Endothelial cell of umbilical vein (primary cell): ENCODE data around the gene AP5Z1. TPM values are rescaled to one million over a fixed set of nuclear protein-coding genes. Genes with fewer than 3 reads are reported as not detected.

Experiments
- BruUV-seq: library from RNA; stranded (reverse); fragments of 400-500 nt; replicated peaks from 2 replicates; lab custom pipeline; 2021; lab: Mats Ljungman, UMichigan
- CTCF ChIA-PET: fragments of 300-600, 350-600 bp; sonication (Branson Sonifier 250); formaldehyde crosslinking; loops from one replicate; lab custom pipeline; 2021; ENCODE audit warnings: antibody characterized with exemption, inconsistent platforms; lab: Charles Lee
- POLR2A ChIA-PET: fragments of 300-600, 350-600 bp; sonication (Branson Sonifier 250); formaldehyde crosslinking; loops from one replicate; lab custom pipeline; 2021; ENCODE audit warnings: antibody characterized with exemption, inconsistent platforms; lab: Charles Lee
- DNase-seq: peaks from one replicate; pipeline ENCODE4 v3.0.0-alpha.2; 2011; ENCODE audit warnings: low read depth, low spot score
- FAIRE-seq: peaks from 2 replicates; lab custom pipeline; 2011; peaks lifted over from hg19 to GRCh38; lab: Jason Lieb, UNC
- H2AFZ ChIP-seq: 2 replicates; pipeline ENCODE4 v1.6.0; 2012; ENCODE audit warnings: low read depth, low read length, control low read depth, inconsistent platforms
- H3K27ac ChIP-seq: 2 replicates; pipeline ENCODE4 v1.5.1; 2011; ENCODE audit warnings: low read depth, mild to moderate bottlenecking, control low read depth, low read length, moderate library complexity; ENCODE audit not compliant: insufficient read depth
- H3K27me3 ChIP-seq, 2 experiments: 2 replicates each; pipeline versions ENCODE4 v1.6.0 to v1.6.1; 2011; ENCODE audit warnings: low read length in 2 of 2, mixed read lengths in 1 of 2; ENCODE audit not compliant: control insufficient read depth in 2 of 2, insufficient read depth in 2 of 2
- H3K36me3 ChIP-seq, 2 experiments: 2 replicates in 1 of 2; 3 replicates in 1 of 2; pipeline ENCODE4 v1.5.1; 2011; ENCODE audit warnings: low read length in 2 of 2, mild to moderate bottlenecking in 1 of 2, moderate library complexity in 1 of 2; ENCODE audit not compliant: control insufficient read depth in 2 of 2, insufficient read depth in 2 of 2; ENCODE audit errors: extremely low read depth in 1 of 2
- H3K4me1 ChIP-seq: 3 replicates; pipeline ENCODE4 v1.5.1; 2011; ENCODE audit warnings: mild to moderate bottlenecking, low read length; ENCODE audit not compliant: control insufficient read depth, insufficient read depth; ENCODE audit errors: extremely low read depth
- H3K4me2 ChIP-seq: 2 replicates; pipeline ENCODE4 v1.6.1; 2011; ENCODE audit warnings: low read length, control low read depth, mixed read lengths; ENCODE audit not compliant: insufficient read depth
- H3K4me3 ChIP-seq, 3 experiments: fragments of 200-600 bp in 1 of 3; sonication (generic), shearing (Covaris generic) in 1 of 3; replicated peaks in 1 of 3; 2 replicates each; pipeline ENCODE4 v1.5.1; 2011 to 2016; ENCODE audit warnings: control low read depth in 3 of 3, low read length in 3 of 3, mild to moderate bottlenecking in 2 of 3, inconsistent platforms in 1 of 3, low read depth in 1 of 3, moderate library complexity in 1 of 3; ENCODE audit not compliant: insufficient read depth in 1 of 3
- H3K79me2 ChIP-seq: 2 replicates; pipeline ENCODE4 v1.6.0; 2012; ENCODE audit warnings: low read length, inconsistent platforms; ENCODE audit not compliant: control insufficient read depth, insufficient read depth
- H3K9ac ChIP-seq: replicated peaks from 2 replicates; pipeline ENCODE3; 2011; ENCODE audit warnings: low read length, control low read depth; ENCODE audit not compliant: insufficient read depth; ENCODE audit errors: extremely low read depth
- H3K9me1 ChIP-seq: replicated peaks from 3 replicates; pipeline ENCODE4 v1.6.0; 2011; ENCODE audit warnings: mild to moderate bottlenecking, low read length; ENCODE audit not compliant: control insufficient read depth, insufficient read depth; ENCODE audit errors: extremely low read depth
- H3K9me3 ChIP-seq: replicated peaks from 2 replicates; pipeline ENCODE4 v1.5.1; 2012; ENCODE audit warnings: low read length, inconsistent platforms; ENCODE audit not compliant: control insufficient read depth, insufficient read depth
- H4K20me1 ChIP-seq: replicated peaks from 2 replicates; pipeline ENCODE3; 2011; ENCODE audit warnings: mild to moderate bottlenecking, low read length; ENCODE audit not compliant: control insufficient read depth, insufficient read depth; ENCODE audit errors: extremely low read depth
- CTCF ChIP-seq, 2 donors: IDR thresholded peaks; 1 replicate in 1 of 2; 2 replicates in 1 of 2; pipeline ENCODE4 v1.5.1; 2011; ENCODE audit warnings: low read length in 2 of 2, mild to moderate bottlenecking in 2 of 2, moderate library complexity in 2 of 2, control low read depth in 1 of 2, inconsistent platforms in 1 of 2, low read depth in 1 of 2; ENCODE audit not compliant: insufficient read depth in 1 of 2; ENCODE audit errors: extremely low read depth in 1 of 2
- EZH2 ChIP-seq: IDR thresholded peaks from 2 replicates; pipeline ENCODE4 v1.6.1; 2012; ENCODE audit warnings: borderline replicate concordance, low read depth, mild to moderate bottlenecking, moderate library complexity, low read length, inconsistent platforms; ENCODE audit not compliant: severe bottlenecking
- FOS ChIP-seq: IDR thresholded peaks from 2 replicates; pipeline ENCODE4 v1.6.1; 2011; ENCODE audit warnings: mild to moderate bottlenecking, low read length, moderate library complexity, borderline replicate concordance; ENCODE audit not compliant: insufficient read depth
- GATA2 ChIP-seq: IDR thresholded peaks from 2 replicates; pipeline ENCODE4 v1.7.0; 2011; ENCODE audit warnings: low read depth, mild to moderate bottlenecking, moderate library complexity, mixed read lengths, low read length; ENCODE audit not compliant: insufficient read length, insufficient read depth
- JUN ChIP-seq: IDR thresholded peaks from 2 replicates; pipeline ENCODE4 v1.6.1; 2011; ENCODE audit warnings: borderline replicate concordance, low read depth; ENCODE audit not compliant: insufficient read length, insufficient read depth
- MYC ChIP-seq: IDR thresholded peaks from one replicate; pipeline ENCODE4 v1.6.1; 2011; ENCODE audit warnings: mild to moderate bottlenecking, low read depth, low read length
- POLR2A ChIP-seq: IDR thresholded peaks from 2 replicates; pipeline ENCODE4 v1.6.1; 2012; ENCODE audit warnings: low read depth, mild to moderate bottlenecking, control low read depth, low read length
- POLR2AphosphoS5 ChIP-seq: IDR thresholded peaks from 2 replicates; pipeline ENCODE4 v1.6.1; 2012; ENCODE audit warnings: low read depth, mild to moderate bottlenecking, control low read depth, low read length, moderate library complexity; ENCODE audit not compliant: insufficient read depth
- dilution Hi-C: fragments of 300-500 bp; cut with MboI; formaldehyde crosslinking; loops from one replicate; pipeline ENCODE4 v1.15.0; 2019; ENCODE audit warnings: low sequenced_read_pairs; ENCODE audit not compliant: extremely low pct_ligation_motif_present
- intact Hi-C: fragments of 100-400 bp; cut with micrococcal nuclease; formaldehyde crosslinking; loops from one replicate; pipeline ENCODE4 v1.10.0; 2022
- polyA plus RNA-seq, 4 experiments: library from polyadenylated mRNA; depleted of rRNA in 3 of 4; stranded (reverse) in 3 of 4; unstranded in 1 of 4; fragments of >200 nt; gene quantifications; 2 replicates each; pipeline versions ENCODE4 v1.2.1 to v1.2.3, GENCODE V29; 2011 to 2012; ENCODE audit warnings: missing spikeins in 1 of 4
- total RNA-seq: library from RNA; stranded (reverse); gene quantifications from 2 replicates; pipeline ENCODE4 v1.2.3, GENCODE V29; 2021
- TF ChIP-seq, protein P1 (sequence below): IDR thresholded peaks from 2 replicates; pipeline ENCODE4 v1.6.1; 2011; ENCODE audit not compliant: insufficient read depth, insufficient read length

AP5Z1 gene
- total and polyA plus RNA-seq, 2 donors (not counting 3 experiments of a cell fraction or from before 2014, with no cell fraction given), result 53.7 to 58.9 TPM

- CTCF ChIA-PET, result interaction anchor here (2.2 to 9.9 kb wide), 3 partner anchors 15 to 286 kb away, joined by 7 to 104 read pairs (median 11); no protein-coding TSS in a partner anchor
- POLR2A ChIA-PET, result no interaction called here
- Histone ChIP-seq H3K4me3 (no peak overlapping the region), H3K27ac (no peak overlapping the region), H3K36me3 (no peaks in the 10 kb centered on the region), H3K4me2 (no peak overlapping the region), H3K79me2 (no peaks in the 10 kb centered on the region), H3K27me3 (no peaks in the 10 kb centered on the region), H4K20me1 (no peaks in the 10 kb centered on the region), H2AFZ (no peak overlapping the region), H3K9ac (no peak overlapping the region), H3K9me3 (no peaks in the 10 kb centered on the region), H3K4me1 (no peaks in the 10 kb centered on the region), H3K9me1 (no peaks in the 10 kb centered on the region)
- intact Hi-C loops (no loop called here), dilution Hi-C loops (no loop called here)
- no peak for FAIRE-seq
- DNase-seq, result no peak
- BruUV-seq, result no TSS peak
- no peak for TF ChIP-seq GATA2
- TF ChIP-seq MYC, result no peak
- TF ChIP-seq JUN, result no peak
- TF ChIP-seq, protein P1, sequence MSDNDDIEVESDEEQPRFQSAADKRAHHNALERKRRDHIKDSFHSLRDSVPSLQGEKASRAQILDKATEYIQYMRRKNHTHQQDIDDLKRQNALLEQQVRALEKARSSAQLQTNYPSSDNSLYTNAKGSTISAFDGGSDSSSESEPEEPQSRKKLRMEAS, result no peak
- no peak for TF ChIP-seq FOS
- TF ChIP-seq EZH2, result no peak
- TF ChIP-seq POLR2A, result no peak
- TF ChIP-seq POLR2AphosphoS5, result no peak
- TF ChIP-seq CTCF (IDR thresholded peaks at IDR 0.05; ENCODE audit: extremely low read depth in 1 of 2, insufficient read depth in 1 of 2, low read depth in 1 of 2, low read length in 2 of 2), result no peak
Measured at GRCh38 chr7:4799508-4800268, 24.3 kb downstream of the AP5Z1 start.
